GM06990 (cell line): Measurements from ENCODE around the gene DGKD.
"Not testable (repeated sequence)": the region's sequence is repeated elsewhere in the genome, so short reads cannot be mapped to it uniquely, and the experiment has no call there.

Source experiments
- DNase-seq: peaks from one replicate; pipeline ENCODE4 v3.0.0-alpha.2; 2011; ENCODE audit not compliant: insufficient read length; ENCODE audit errors: extremely low read depth
- H3K27me3 ChIP-seq: replicated peaks from 2 replicates; pipeline ENCODE4 v1.6.0; 2011; ENCODE audit warnings: low read length; ENCODE audit not compliant: control insufficient read depth, insufficient read depth
- H3K36me3 ChIP-seq: 2 replicates; pipeline ENCODE4 v1.5.1; 2011; ENCODE audit warnings: low read length; ENCODE audit not compliant: control insufficient read depth, insufficient read depth
- H3K4me3 ChIP-seq: replicated peaks from 2 replicates; pipeline ENCODE4 v1.5.1; 2011; ENCODE audit warnings: low read depth, mild to moderate bottlenecking, control low read depth, low read length
- TF ChIP-seq, protein P1 (sequence below): IDR thresholded peaks from 2 replicates; pipeline ENCODE4 v1.5.1; 2011; ENCODE audit warnings: low read length, control low read depth, mild to moderate bottlenecking, inconsistent platforms; ENCODE audit not compliant: insufficient read depth, poor library complexity, severe bottlenecking

Gene DGKD

GRCh38 chr2:233387667-233388528, 33.6 kb downstream of the DGKD start:
- TF ChIP-seq, protein P1, sequence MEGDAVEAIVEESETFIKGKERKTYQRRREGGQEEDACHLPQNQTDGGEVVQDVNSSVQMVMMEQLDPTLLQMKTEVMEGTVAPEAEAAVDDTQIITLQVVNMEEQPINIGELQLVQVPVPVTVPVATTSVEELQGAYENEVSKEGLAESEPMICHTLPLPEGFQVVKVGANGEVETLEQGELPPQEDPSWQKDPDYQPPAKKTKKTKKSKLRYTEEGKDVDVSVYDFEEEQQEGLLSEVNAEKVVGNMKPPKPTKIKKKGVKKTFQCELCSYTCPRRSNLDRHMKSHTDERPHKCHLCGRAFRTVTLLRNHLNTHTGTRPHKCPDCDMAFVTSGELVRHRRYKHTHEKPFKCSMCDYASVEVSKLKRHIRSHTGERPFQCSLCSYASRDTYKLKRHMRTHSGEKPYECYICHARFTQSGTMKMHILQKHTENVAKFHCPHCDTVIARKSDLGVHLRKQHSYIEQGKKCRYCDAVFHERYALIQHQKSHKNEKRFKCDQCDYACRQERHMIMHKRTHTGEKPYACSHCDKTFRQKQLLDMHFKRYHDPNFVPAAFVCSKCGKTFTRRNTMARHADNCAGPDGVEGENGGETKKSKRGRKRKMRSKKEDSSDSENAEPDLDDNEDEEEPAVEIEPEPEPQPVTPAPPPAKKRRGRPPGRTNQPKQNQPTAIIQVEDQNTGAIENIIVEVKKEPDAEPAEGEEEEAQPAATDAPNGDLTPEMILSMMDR = no peak
- Histone ChIP-seq H3K4me3 (no peak overlapping the region), H3K27me3 (no peaks in the 10 kb centered on the region), H3K36me3 (peaks cover 6% of the 10 kb centered on the region)
- no peak for DNase-seq

GRCh38 chr2:233389601-233390125, 35.4 kb downstream of the DGKD start:
- Histone ChIP-seq H3K36me3 (peaks cover 7% of the 10 kb centered on the region), H3K27me3 (no peaks in the 10 kb centered on the region), H3K4me3 (no peak overlapping the region)
- TF ChIP-seq, protein P1 = no peak
- DNase-seq = no peak

DNA sequence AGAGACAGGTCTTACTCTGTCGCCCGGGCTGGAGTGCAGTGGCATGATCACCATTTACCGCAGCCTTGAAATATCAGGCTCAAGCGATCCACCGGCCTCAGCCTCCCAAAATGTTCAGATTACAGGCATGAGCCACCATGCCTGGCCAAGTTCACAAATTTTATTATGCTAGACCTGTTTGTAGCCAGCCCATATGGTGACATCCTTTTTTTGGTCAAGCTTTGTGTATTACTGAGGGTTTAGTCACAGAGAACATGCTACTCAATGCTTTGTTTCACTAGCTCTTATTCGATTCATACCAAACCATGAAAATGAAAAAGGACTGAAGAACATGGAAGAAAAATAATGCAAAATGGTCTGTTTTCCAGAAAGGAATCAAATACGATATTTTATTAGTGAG, 41.4 kb downstream of the DGKD start:
- Histone ChIP-seq H3K4me3 (no peak overlapping the region), H3K27me3 (no peaks in the 10 kb centered on the region), H3K36me3 (peaks cover 7% of the 10 kb centered on the region)
- TF ChIP-seq, protein P1 = no peak
- no peak for DNase-seq

GRCh38 chr2:233396726-233397665, 42.7 kb downstream of the DGKD start:
- not testable (repeated sequence) for DNase-seq, H3K4me3 ChIP-seq, H3K27me3 ChIP-seq, H3K36me3 ChIP-seq

DNA sequence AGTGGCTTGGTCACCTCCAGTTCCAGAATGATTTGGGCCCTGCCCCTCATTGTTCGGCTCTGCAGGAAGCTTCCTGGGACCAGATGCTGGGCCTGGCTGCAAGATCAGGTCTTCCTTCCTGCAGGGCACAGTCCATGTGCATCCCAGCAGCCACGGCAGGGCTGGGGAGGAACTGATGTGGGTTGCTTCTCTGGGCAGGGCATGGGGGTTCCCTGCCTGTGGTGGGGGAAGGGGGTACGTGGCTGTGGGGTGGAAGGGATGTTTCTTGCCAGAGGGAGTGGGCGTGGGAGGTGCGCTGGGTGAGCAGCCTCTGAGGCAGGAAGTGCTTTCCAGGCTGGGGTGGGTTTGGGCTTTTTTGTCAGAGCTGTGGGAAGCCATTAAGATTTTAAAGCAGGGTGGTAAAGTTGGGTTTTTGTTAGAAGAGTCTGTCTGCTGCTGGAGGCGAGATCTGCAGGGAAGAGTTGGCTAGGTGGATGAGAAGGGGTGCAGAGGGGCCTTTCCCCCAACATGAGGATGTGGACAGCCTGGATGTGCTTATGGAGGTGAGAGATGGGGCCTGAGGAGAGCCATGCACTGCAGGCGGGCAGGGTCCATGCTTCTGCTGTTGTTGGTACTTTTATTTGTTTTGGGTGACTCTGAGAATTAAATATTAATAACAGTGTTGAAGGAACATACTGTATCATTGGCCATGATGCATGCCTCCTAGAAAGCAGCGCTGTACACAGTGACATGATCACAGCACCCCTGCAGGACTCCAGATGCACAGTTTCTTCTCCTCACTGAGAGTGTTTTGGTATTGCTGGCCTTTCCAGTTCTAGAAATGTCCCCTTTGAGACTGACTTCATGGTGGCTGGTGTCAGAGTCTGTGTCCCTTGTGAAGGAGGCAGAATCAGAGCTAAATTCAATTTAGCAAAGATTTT, 45.3 kb downstream of the DGKD start:
- TF ChIP-seq, protein P1 = no peak
- DNase-seq = no peak
- H3K4me3 ChIP-seq = no peak overlapping the region
- peaks cover 10% of the 10 kb centered on the region for H3K36me3 ChIP-seq
- no peaks in the 10 kb centered on the region for H3K27me3 ChIP-seq
